Neural progenitor cell (in vitro differentiated cells): ENCODE data around the gene SKIC8. TPM values are rescaled to one million over a fixed set of nuclear protein-coding genes. Genes with fewer than 3 reads are reported as not detected.
A peak's percentile ranks its signal among the peaks of the same experiment; 100 is the strongest.

Source experiments
- DNase-seq: peaks from one replicate; pipeline ENCODE4 v3.0.0-alpha.2; 2016; ENCODE audit warnings: low spot score
- H2AFZ ChIP-seq: fragments of 200-600 bp; sonication (generic); replicated peaks from 2 replicates; pipeline ENCODE4 v1.6.1; 2016; ENCODE audit warnings: antibody characterized with exemption
- H3F3A ChIP-seq: fragments of 200-600 bp; sonication (generic); 2 replicates; pipeline ENCODE4 v1.6.1; 2016; ENCODE audit warnings: antibody characterized with exemption, low read depth
- H3K27ac ChIP-seq: fragments of 200-600 bp; sonication (generic); 2 replicates; pipeline ENCODE4 v1.5.1; 2016; ENCODE audit warnings: mild to moderate bottlenecking
- H3K27me3 ChIP-seq: fragments of 200-600 bp; sonication (generic); 2 replicates; pipeline ENCODE4 v1.6.1; 2016; ENCODE audit warnings: mild to moderate bottlenecking, moderate library complexity
- H3K36me3 ChIP-seq: fragments of 200-600 bp; sonication (generic); 2 replicates; pipeline ENCODE4 v1.5.1; 2016
- H3K4me1 ChIP-seq: fragments of 200-600 bp; sonication (generic); 2 replicates; pipeline ENCODE4 v1.6.1; 2016; ENCODE audit warnings: mixed run types
- H3K4me2 ChIP-seq: fragments of 200-600 bp; sonication (generic); 2 replicates; pipeline ENCODE4 v1.6.1; 2016
- H3K4me3 ChIP-seq: fragments of 200-600 bp; sonication (generic); 2 replicates; pipeline ENCODE4 v1.5.1; 2016
- H3K79me2 ChIP-seq: fragments of 200-600 bp; sonication (generic); 2 replicates; pipeline ENCODE4 v1.6.1; 2016; ENCODE audit warnings: low read depth
- H3K9ac ChIP-seq: fragments of 200-600 bp; sonication (generic); 2 replicates; pipeline ENCODE4 v1.6.1; 2016
- H3K9me3 ChIP-seq: fragments of 200-600 bp; sonication (generic); 2 replicates; pipeline ENCODE4 v1.5.1; 2016; ENCODE audit warnings: low read depth
- H4K20me1 ChIP-seq: fragments of 200-600 bp; sonication (generic); 2 replicates; pipeline ENCODE4 v1.6.1; 2016; ENCODE audit warnings: low read depth
- H3K27ac Mint-ChIP-seq: 3 replicates; pipeline ENCODE4 v1.8.0; 2021; ENCODE audit warnings: mixed read lengths
- H3K27me3 Mint-ChIP-seq: 2 replicates; pipeline ENCODE4 v1.8.0; 2022; ENCODE audit warnings: low read depth, mild to moderate bottlenecking, inconsistent platforms, moderate library complexity, mixed read lengths; ENCODE audit not compliant: insufficient read depth
- H3K36me3 Mint-ChIP-seq: 3 replicates; pipeline ENCODE4 v1.8.0; 2021; ENCODE audit warnings: mixed read lengths
- H3K4me1 Mint-ChIP-seq: 3 replicates; pipeline ENCODE4 v1.8.0; 2021; ENCODE audit warnings: mixed read lengths
- H3K4me3 Mint-ChIP-seq: 3 replicates; pipeline ENCODE4 v1.8.0; 2021; ENCODE audit warnings: mild to moderate bottlenecking, moderate library complexity, mixed read lengths
- H3K9me3 Mint-ChIP-seq: 3 replicates; pipeline ENCODE4 v1.8.0; 2020; ENCODE audit warnings: mixed read lengths
- CTCF ChIP-seq: fragments of 200-600 bp; sonication (generic); IDR thresholded peaks from 2 replicates; pipeline ENCODE4 v1.5.1; 2017; ENCODE audit warnings: antibody characterized with exemption, mild to moderate bottlenecking
- EZH2 ChIP-seq: fragments of 200-600 bp; sonication (generic); IDR thresholded peaks from 2 replicates; pipeline ENCODE4 v1.6.1; 2017; ENCODE audit warnings: antibody characterized with exemption, mild to moderate bottlenecking, moderate library complexity
- EZH2phosphoT487 ChIP-seq: fragments of 200-600 bp; sonication (generic); IDR thresholded peaks from 2 replicates; pipeline ENCODE4 v1.6.1; 2017; ENCODE audit warnings: antibody characterized with exemption
- total RNA-seq: library from RNA; depleted of rRNA; stranded (reverse); fragments of >200 nt; gene quantifications from 2 replicates; pipeline ENCODE4 v1.2.3, GENCODE V29; 2015; ENCODE audit warnings: low replicate concordance

The SKIC8 gene
- total RNA-seq, 1 donor from 2014 or later, result 76.0 TPM

- Histone ChIP-seq H2AFZ (no peak overlapping the region), H3K79me2 (no peaks in the 10 kb centered on the region), H4K20me1 (no peaks in the 10 kb centered on the region), H3K4me1 (peaks cover 44% of the 10 kb centered on the region), H3K27ac (peak overlapping the region; percentile 38), H3K4me2 (peak overlapping the region; percentile 64), H3K36me3 (no peaks in the 10 kb centered on the region), H3K9ac (no peak overlapping the region), H3K4me3 (no peak overlapping the region), H3K9me3 (no peaks in the 10 kb centered on the region), H3F3A (peaks cover 24% of the 10 kb centered on the region), H3K27me3 (no peaks in the 10 kb centered on the region)
- DNase-seq, result no peak
- Mint-ChIP-seq H3K36me3 (no peaks in the 10 kb centered on the region), H3K9me3 (no peaks in the 10 kb centered on the region), H3K27me3 (peaks cover 11% of the 10 kb centered on the region), H3K4me1 (peaks cover 56% of the 10 kb centered on the region), H3K4me3 (peak overlapping the region; percentile 6), H3K27ac (peak overlapping the region; percentile 96)
- TF ChIP-seq EZH2phosphoT487, result no peak
- no peak for TF ChIP-seq CTCF
- no peak for TF ChIP-seq EZH2
These were observed 13.5 kb upstream of the SKIC8 start for GRCh38 chr15:78312957-78313356.

GRCh38 chr15:78312536-78312935, 13.1 kb upstream of the SKIC8 start:
- DNase-seq, result peak; percentile 84
- Histone ChIP-seq H3K9ac (no peak overlapping the region), H2AFZ (no peak overlapping the region), H3K4me2 (peak overlapping the region; percentile 64), H4K20me1 (no peaks in the 10 kb centered on the region), H3K27me3 (no peaks in the 10 kb centered on the region), H3K27ac (peak overlapping the region; percentile 38), H3K9me3 (no peaks in the 10 kb centered on the region), H3K4me3 (no peak overlapping the region), H3K4me1 (peaks cover 44% of the 10 kb centered on the region), H3F3A (peaks cover 19% of the 10 kb centered on the region), H3K79me2 (no peaks in the 10 kb centered on the region), H3K36me3 (no peaks in the 10 kb centered on the region)
- no peaks in the 10 kb centered on the region for H3K9me3 Mint-ChIP-seq
- no peaks in the 10 kb centered on the region for H3K36me3 Mint-ChIP-seq
- H3K4me3 Mint-ChIP-seq, result peak overlapping the region; percentile 6
- TF ChIP-seq EZH2 (no peak), EZH2phosphoT487 (no peak), CTCF (no peak)
- peak overlapping the region; percentile 96 for H3K27ac Mint-ChIP-seq
- H3K4me1 Mint-ChIP-seq, result peaks cover 55% of the 10 kb centered on the region
- peaks cover 10% of the 10 kb centered on the region for H3K27me3 Mint-ChIP-seq

GRCh38 chr15:78311292-78311691, 11.9 kb upstream of the SKIC8 start:
- H3K27ac ChIP-seq, result no peak overlapping the region

More at GRCh38 chr15:78311292-78311691, 11.9 kb upstream of the SKIC8 start:
- peak overlapping the region; percentile 62 for H3K27ac Mint-ChIP-seq
- H3K4me3 ChIP-seq, result no peak overlapping the region
- no peaks in the 10 kb centered on the region for H3K79me2 ChIP-seq
- H3K4me3 Mint-ChIP-seq, result no peak overlapping the region
- H3K4me2 ChIP-seq, result no peak overlapping the region
- H2AFZ ChIP-seq, result no peak overlapping the region
- H3K9ac ChIP-seq, result no peak overlapping the region
- H3K36me3 ChIP-seq, result no peaks in the 10 kb centered on the region
- H3K9me3 Mint-ChIP-seq, result no peaks in the 10 kb centered on the region
- H3K27me3 ChIP-seq, result no peaks in the 10 kb centered on the region
- H3K4me1 ChIP-seq, result peaks cover 33% of the 10 kb centered on the region
- no peak for TF ChIP-seq CTCF
- TF ChIP-seq EZH2phosphoT487, result no peak
- no peak for TF ChIP-seq EZH2
- no peak for DNase-seq
- H4K20me1 ChIP-seq, result no peaks in the 10 kb centered on the region
- H3K27me3 Mint-ChIP-seq, result peaks cover 5% of the 10 kb centered on the region
- no peaks in the 10 kb centered on the region for H3K9me3 ChIP-seq
- H3K4me1 Mint-ChIP-seq, result peaks cover 48% of the 10 kb centered on the region
- H3F3A ChIP-seq, result peaks cover 9% of the 10 kb centered on the region
- no peaks in the 10 kb centered on the region for H3K36me3 Mint-ChIP-seq
